GM11168 (cell line): ENCODE measurements around the gene TPCN1.

ENCODE experiments used
- in situ Hi-C: fragments of 300-500 bp; cut with MboI; formaldehyde crosslinking; loops from one replicate; pipeline ENCODE4 v1.12.0; 2022; ENCODE audit warnings: low sequenced_read_pairs; ENCODE audit not compliant: unreplicated experiment

TPCN1 gene

DNA sequence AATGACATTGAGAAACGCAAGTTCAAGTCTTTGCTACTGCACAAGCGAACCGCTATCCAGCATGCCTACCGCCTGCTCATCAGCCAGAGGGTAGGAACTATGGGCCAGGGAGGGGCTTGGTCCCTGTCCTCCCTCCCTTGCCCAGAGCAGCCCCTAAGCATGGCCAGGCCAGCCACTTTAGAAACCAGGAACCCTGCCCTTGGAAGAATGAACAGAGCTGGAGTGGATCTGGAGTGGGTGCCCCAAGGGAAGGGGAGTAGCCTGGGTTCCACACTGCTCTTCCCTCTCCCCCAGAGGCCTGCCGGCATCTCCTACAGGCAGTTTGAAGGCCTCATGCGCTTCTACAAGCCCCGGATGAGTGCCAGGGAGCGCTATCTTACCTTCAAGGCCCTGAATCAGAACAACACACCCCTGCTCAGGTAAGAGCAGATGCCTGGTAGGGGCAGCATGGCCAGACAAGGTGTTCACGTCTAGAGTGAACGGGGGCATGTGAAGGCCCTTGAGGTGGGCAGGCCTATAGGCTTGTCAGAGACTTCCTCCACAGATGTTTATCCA, 55.8 kb downstream of the TPCN1 start:
- in situ Hi-C loops, result no loop called here

DNA sequence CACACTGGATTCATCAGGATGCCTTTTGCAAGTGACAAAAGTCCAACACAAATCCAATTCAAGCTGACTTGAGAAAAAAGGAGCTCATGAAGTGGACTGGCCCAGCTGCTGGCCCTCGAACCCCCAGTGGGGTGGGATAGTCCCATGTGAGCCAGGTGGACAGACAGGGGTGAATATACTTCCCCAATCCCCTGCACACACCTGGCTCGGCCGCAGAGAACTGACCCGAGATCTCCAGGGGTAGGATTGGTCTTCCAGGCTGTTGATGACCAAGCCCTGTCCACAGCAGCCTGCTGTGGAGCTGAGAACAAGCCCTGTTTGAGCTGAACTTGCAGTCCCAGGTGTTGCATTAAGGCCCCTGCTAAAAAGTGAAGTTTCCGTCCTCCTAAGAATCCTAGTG, 56.2 kb downstream of the TPCN1 start:
- in situ Hi-C loops, result no loop called here

DNA sequence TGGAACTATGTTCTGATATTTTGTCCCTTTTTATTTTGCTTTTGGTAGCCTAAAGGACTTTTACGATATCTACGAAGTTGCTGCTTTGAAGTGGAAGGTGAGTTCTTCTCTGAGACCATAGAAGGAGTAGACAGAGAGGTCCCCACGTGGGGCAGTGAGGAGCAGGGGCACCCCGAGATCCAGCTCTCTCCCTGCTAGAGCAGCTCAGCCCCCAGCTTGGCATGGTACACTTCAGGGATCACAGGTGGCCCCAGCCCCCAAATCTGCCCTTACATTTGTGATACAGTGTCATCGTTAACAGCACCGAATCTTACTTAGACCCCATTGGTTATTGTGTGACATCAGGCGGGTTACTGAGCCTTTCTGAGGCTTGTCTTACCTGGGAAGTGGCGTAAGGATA, 56.9 kb downstream of the TPCN1 start:
- in situ Hi-C loops, result no loop called here

DNA sequence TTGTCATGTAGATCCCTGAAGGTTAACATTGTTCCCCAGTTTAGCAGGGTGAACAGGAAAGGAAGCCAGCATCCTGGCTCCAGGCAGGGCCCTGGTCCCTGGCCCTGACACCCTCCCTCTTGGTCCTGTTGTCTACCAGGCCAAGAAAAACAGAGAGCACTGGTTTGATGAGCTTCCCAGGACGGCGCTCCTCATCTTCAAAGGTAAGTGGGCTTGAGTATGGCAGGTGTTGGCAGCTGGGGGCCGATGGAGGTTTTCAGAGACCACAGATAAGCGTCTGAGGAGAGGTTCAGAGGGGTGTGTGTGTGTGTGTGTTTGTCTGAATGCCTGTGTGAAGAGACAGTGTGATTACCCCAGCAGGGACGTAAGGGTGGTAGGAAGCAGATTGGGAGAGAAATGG, 57.4 kb downstream of the TPCN1 start:
- in situ Hi-C loops, result no loop called here

DNA sequence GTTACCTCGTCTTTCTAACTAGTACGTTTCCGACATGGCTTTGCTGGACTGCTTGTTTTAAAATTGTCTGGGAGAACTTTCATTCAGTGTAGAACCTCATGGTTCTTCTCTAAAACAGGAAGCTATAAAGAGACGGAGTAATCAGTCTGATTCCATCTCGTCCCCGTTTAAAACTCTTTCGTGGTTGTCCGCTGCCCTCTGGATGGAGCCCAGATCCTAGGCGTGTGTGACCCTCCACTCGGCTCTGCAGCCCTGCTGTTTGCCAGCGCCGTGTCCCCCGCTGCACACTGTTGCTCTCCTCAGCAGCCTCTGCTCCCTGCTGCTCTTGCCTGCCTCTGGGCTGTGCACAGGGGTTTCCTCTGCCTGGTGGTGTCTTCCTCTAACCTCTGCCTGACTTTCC, 63.5 kb downstream of the TPCN1 start:
- in situ Hi-C loops, result no loop called here

DNA sequence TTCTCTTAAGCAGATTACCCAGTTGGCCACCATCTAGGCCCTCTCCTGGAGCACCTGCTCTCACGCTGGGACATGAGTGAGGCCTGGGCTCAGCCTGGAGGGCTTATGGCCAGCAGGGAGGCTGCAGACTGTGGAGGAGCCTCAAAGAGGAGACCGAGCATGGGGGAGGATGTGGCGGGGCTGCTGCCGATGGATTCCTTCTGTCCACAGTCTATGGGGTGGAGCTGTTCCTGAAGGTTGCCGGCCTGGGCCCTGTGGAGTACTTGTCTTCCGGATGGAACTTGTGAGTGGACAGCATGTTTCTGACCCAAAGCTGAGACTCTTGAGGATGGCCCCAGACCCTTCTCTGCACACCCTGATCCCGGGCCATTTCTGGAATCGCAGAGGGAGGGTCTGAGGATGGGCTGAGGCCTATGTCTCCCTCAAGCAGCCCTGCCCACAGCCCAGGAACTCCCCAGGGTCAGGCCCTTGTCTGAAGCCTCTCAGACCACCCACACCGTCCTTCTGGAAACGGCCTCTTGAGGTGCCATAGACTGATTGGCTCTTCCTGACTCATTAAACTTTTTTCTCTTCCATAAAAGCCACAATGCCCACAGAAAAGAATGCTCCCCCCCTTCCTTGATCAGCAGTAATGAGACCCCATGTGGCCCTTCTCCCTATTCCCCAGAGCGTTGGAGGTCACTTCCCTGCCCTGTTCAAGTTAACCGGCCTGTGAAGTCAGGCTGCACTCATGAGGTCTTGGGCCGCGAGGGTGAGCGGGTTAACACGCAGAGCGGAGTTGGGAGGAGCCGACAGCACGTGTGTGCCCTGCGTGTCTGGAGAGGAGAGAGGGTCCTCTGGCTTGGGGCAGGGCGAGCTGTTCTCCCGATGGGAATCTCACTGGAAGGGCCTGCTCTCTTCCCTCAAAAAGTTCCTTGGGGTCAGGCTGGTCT, 64.7 kb downstream of the TPCN1 start:
- in situ Hi-C loops, result no loop called here

DNA sequence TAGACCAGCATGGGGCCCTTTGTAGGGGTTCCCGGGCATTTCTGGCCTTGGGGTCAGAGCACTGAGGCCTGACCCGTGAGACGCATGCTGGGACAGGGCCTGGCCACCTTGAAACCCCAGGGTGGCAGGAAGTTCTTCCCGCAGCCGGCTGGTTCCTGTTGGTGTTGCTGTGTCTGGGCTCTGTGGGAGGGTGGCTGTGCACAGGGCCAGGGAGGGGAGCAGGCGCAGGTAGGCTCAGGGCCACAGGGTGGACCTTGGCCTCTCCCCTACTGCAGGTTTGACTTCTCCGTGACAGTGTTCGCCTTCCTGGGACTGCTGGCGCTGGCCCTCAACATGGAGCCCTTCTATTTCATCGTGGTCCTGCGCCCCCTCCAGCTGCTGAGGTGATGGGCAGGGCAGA, 65.4 kb downstream of the TPCN1 start:
- in situ Hi-C loops, result no loop called here

DNA sequence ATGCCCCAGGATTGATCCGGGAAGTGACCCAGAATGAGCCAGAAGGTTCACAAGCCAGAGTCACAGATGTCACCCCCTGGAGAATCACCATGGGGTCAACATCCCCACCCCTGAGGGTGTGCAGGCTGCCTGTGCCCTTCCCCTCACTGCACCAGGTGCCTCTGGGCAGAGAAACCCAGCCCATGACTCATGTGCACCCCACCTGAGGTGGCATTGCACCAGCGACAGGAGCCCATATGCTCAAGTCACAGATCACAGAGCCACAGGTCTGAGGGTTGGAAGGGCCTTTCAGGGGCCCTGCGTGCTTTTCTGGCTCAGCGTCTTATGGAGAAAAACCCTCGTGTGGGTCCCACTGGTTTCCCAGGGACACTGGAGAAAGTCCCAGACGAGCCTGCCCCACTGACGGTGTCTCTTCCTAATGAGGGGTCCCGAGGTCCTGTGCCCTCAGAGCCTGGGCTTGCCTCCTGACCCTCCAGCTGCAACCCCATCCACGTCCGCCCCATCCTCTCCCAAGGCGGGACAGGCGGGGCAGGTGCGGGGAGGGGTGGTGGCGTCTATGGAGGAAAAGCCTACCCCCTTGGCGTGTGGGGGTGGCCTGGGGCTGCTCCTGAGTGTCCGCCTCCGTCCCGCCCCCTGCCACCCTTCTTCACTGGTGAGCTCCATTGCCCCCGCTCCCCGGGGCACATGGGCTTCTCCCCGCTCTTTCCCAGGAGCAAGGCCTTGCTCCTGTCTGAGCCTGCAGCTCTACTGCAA, 66.1 kb downstream of the TPCN1 start:
- in situ Hi-C loops, result no loop called here

DNA sequence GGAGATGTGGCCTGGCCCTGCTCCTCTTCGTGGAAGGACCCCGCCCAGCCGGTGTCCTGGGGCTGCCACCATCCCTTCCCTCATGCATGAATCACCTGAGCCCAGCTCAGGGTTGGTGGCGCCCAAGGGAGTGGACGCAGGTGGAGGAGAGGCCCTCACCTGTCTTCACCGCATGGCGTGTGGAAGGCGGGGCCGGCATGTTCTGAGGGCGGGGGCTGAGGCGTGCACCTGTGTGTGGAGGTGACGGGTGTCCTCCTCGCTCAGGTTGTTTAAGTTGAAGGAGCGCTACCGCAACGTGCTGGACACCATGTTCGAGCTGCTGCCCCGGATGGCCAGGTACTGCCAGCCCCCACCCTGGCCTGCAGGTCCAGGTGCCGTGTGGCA, 66.6 kb downstream of the TPCN1 start:
- in situ Hi-C loops, result no loop called here

DNA sequence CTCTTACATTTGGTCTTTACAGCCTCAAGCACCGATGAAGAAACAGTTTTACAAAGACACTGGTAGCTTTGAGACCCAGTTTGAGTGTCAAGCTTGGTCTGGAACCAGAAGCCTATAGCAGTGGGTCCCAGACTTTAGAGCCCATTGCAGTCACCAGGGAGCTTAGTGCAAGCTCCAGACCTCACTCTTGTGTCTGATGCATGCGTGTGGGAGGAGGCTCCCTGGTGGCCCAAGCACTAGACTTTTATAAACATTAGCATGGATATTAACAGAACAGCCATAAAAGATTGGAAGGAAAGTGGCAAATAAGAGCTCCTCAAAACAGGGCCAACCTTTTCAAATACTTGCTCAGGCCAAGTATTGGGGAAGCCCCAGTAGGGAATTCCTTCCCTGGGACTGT, 68.1 kb downstream of the TPCN1 start:
- in situ Hi-C loops, result no loop called here

DNA sequence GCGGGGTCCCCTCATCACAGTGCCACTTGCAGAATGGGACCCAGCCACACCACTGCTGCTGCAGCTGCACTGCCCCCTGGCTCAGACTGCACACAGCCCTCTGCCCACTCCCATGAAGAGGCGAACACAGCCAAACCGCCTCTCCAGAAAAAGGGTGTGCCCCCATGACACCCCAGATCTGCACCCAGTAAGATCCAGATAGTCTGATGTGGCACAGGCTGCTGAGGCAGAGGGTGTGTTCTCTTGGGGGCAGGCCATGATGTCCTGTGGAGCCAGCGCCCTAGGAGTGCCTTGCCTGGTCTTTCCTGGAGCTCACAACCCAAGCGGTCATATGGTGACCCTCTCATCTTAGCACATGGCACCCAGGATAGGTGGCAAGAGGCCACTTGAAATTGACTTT, 69.2 kb downstream of the TPCN1 start:
- in situ Hi-C loops, result no loop called here

DNA sequence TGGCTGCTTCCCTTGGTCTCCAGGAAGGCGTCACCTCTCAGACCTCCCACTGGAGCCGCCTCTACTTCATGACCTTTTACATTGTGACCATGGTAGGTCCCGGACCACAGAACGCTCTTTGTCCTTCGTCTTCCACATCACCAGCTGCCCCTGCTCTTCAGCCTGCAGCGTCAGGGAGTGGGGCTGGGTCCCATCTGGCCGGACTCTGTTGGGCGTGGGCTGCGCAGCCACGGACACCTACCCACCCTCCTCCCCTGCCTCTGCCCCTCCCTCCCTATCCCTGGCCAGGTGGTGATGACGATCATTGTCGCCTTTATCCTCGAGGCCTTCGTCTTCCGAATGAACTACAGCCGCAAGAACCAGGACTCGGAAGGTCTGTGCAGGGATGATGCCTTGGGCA, 70.3 kb downstream of the TPCN1 start:
- in situ Hi-C loops, result no loop called here

DNA sequence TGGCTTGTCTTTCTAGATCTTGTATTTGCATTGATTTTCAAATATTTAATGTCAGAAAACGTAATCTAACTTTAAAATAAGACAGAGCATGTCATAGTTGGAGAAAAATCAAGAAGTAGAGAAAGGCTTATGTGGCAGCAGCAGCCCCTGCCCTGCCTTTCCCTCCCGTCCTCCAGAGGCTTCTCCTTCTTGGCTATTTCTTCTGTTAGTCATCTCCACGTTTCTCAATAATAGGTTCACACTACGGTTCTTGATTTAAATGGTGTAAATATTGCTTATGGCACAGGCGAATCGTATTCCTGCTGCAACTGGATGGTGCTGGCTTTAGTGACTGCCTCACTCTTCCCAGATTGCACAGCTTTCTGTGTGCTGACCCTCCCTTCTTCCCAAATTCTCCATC, 70.8 kb downstream of the TPCN1 start:
- in situ Hi-C loops, result no loop called here

DNA sequence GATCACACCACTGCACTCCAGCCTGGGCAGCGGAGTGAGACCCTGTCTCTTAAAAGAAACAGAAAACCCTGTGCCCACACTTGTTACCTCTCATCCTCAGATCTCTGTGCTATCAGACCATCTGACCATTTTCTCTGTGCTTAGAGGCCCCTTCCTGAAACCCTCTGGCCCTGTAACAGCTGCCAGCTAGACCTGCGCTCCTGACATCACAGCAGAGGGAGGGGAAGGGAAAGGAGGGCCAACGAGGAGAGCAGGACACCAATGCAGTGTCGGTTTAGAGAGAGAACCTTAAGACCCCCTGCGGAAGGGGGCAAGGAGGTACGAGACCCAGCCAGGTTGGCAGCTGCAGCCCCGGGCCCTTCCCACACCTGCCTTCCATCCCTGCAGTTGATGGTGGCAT, 71.3 kb downstream of the TPCN1 start:
- in situ Hi-C loops, result no loop called here

DNA sequence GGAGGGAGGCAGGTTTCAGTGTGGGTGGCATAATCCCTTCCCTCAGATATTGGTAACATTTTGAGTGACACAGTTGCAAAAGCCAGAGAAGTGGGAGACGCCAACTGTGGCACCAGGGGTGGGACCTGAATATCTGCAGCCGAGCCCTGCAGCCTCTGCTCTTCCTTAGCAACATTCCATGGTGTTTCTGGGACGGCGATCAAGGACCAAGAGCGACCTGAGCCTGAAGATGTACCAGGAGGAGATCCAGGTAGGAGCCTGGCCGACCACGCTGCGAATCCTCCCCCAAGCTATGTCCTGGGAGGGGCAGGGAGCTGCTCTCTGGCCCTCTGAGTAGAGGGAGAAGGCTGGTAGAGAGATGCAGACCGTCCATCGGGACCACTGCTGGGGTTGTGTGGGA, 71.8 kb downstream of the TPCN1 start:
- in situ Hi-C loops, result no loop called here

DNA sequence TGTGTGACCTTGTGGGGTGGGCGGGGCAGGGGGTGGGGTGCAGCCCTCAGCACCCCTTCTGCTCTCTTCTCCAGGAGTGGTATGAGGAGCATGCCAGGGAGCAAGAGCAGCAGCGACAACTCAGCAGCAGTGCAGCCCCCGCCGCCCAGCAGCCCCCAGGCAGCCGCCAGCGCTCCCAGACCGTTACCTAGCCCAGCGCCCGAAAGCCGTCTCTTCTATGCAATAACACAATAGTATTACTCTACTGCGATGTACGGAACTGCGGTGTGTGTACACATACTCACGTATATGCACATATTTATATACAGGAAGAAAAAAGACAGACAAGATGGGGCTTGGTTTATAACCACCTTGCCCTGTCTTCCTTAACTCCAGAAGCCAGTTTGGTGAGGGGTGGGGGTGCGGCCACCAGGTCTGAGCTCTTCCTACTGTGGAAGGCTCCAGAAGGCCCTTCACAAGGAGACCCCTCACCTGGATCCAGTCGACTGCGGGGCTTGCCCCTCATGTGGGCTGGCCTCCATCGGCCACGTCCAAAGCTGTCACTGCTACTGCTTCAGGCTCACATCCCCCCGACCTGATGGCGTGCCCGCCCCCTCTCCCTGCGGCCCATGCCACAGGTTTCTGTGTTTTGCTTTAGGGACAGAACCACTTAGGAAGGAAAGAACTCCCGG, 74.8 kb downstream of the TPCN1 start:
- in situ Hi-C loops, result no loop called here

DNA sequence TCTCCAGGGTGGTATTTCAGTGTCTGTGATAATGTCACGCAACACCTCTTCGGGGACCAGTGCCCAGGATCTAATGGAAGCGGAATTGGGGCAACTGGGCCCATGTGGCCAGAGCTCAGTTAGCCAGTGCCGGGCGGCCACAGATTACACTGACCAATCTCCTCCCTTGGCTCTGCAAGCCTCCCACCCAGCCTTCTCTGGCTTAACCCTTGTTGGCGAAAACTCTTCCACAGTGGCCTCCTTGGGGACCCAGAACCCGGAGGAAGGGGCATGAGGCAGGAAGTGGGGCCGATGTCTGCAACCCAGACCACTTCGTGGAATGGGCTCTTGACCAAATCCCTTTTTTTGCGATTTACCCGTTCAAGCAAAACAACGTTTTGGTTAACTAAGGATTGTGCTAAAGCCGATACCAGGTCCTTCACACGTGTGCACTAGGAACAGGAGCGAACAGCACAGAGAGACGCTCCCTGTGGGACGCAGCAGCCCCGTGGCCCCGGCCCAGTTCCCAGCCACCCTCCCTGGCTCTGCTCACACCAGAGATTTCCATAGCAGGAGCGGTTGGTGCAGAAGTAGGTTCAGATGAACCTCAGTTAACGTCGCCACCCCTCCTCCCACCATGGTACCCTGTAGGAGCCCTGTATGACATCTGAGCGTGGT, 75.4 kb downstream of the TPCN1 start:
- in situ Hi-C loops, result no loop called here

DNA sequence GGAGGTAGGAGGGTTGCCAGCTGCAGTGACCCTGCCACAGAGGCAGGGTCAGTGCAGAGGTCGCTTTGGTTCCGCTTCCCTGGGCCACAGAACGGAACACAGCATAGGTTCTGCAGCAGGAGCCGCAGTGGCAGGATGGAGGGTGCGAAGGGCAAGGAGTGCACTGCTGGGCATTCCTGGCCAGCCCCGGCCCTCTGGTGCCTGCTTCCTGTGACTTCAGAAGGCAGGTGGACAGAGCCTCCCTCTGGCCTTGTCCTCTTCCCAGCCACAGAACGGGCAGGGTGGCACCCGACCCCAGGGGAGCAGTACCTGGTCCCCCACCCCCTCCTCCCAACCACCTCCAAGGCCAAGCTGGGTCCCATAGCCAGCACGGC, 75.9 kb downstream of the TPCN1 start:
- in situ Hi-C loops, result no loop called here

DNA sequence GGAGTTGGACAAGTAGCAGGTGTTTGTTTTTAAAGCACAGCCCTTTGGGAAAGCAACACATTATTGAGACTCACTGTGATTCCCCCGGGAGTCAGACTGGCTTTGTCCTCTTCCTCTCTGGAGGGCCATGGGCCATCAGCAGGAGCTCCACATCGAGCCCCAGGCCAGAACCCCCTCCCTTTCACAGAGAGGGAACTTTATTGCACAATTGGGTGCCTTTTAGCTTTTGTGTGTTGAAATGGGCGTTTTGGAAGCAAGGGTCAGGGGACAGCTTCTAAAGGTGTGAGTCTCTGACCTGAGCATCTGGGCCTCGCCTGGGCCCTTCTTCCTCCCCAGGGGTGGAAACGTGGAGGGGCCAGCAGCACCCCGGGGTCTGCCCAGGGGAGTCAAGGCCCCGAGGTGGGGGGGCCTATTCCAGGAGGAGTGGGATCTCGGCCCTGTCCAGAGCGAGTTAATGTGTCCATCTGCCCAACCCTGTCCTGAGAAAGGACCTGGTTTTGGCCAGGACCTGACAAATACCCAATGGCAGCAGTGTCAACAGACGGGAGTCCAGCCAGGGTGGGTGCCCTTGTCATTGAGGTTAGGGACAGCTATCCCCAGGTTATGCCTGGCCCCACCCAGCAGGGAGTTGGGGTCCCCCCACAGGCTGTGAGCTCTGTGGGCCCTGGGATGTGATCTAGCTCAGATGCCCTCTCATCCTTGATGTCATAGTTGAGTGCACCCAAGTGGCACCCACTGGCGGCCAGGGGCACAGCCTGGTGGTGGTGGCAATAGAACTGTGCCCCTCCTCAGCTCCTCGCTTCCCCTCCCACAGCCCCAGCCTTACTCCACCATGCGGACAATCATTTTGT, 76.6 kb downstream of the TPCN1 start:
- in situ Hi-C loops, result no loop called here

DNA sequence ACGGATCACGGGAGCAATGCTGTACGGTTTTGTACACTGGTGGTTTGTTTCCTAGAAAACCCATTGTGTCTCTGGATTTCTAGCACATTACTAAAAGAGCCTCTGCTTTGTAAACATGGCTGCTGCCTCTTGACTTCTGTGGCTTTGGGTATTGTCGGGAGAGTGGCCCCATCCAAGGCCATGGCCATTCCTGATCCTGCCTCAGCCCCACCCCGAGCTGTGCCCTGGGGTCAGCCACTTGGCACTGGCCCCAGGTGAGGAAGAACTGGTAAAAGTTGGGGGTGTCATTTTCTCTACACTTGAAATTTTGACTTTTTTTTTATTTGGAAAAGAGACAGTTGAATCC, 77.2 kb downstream of the TPCN1 start:
- in situ Hi-C loops, result no loop called here
